NCI-H2196 treated with DMSO at 0.1 percent for 48 hours (cell line): ENCODE data around the gene MAN2A2.
"Not testable (repeated sequence)": the region's sequence is repeated elsewhere in the genome, so short reads cannot be mapped to it uniquely, and the experiment has no call there.

Source experiments
- DNase-seq: peaks from one replicate; lab custom pipeline; 2025; ENCODE audit not compliant: unreplicated experiment; lab: John Stamatoyannopoulos, UW

Gene MAN2A2

GRCh38 chr15:90903733-90904536 is 833 bp downstream of the MAN2A2 start:
- DNase-seq = no peak

GRCh38 chr15:90904746-90905145 is 1.6 kb downstream of the MAN2A2 start:
- DNase-seq = no peak

GRCh38 chr15:90905306-90906180 is 2.4 kb downstream of the MAN2A2 start:
- DNase-seq = no peak

- DNase-seq = no peak
Measured at GRCh38 chr15:90906181-90906849, 3.2 kb downstream of the MAN2A2 start.

GRCh38 chr15:90907051-90907660 is 4.1 kb downstream of the MAN2A2 start:
- DNase-seq = no peak

- DNase-seq = no peak
Measured at GRCh38 chr15:90907838-90908507, 4.9 kb downstream of the MAN2A2 start.

- not testable (repeated sequence) for DNase-seq
Measured at GRCh38 chr15:90909449-90909848, 6.3 kb downstream of the MAN2A2 start.

- DNase-seq = no peak
Measured at GRCh38 chr15:90909976-90910375, 6.9 kb downstream of the MAN2A2 start.

- DNase-seq = no peak
Measured at GRCh38 chr15:90910441-90911301, 7.6 kb downstream of the MAN2A2 start.

GRCh38 chr15:90911302-90911623 is 8.2 kb downstream of the MAN2A2 start:
- DNase-seq = no peak

- no peak for DNase-seq
Measured at GRCh38 chr15:90911906-90912769, 9.0 kb downstream of the MAN2A2 start.

- DNase-seq = no peak
Measured at GRCh38 chr15:90912770-90913075, 9.6 kb downstream of the MAN2A2 start.

- DNase-seq = no peak
Measured at GRCh38 chr15:90913398-90913944, 10.4 kb downstream of the MAN2A2 start.

GRCh38 chr15:90914305-90915080 is 11.4 kb downstream of the MAN2A2 start:
- DNase-seq = no peak

GRCh38 chr15:90915216-90915807 is 12.2 kb downstream of the MAN2A2 start:
- no peak for DNase-seq

GRCh38 chr15:90915808-90916440 is 12.8 kb downstream of the MAN2A2 start:
- DNase-seq = no peak

- no peak for DNase-seq
Measured at GRCh38 chr15:90916461-90916860, 13.4 kb downstream of the MAN2A2 start.
